OCI-M2 (cell line): ENCODE results near the gene SLC25A39.
"Not testable (repeated sequence)": the region's sequence is repeated elsewhere in the genome, so short reads cannot be mapped to it uniquely, and the experiment has no call there.

ENCODE experiments used
- DNase-seq: peaks from one replicate; lab custom pipeline; 2025; ENCODE audit not compliant: unreplicated experiment; lab: John Stamatoyannopoulos, UW

The SLC25A39 gene

DNA sequence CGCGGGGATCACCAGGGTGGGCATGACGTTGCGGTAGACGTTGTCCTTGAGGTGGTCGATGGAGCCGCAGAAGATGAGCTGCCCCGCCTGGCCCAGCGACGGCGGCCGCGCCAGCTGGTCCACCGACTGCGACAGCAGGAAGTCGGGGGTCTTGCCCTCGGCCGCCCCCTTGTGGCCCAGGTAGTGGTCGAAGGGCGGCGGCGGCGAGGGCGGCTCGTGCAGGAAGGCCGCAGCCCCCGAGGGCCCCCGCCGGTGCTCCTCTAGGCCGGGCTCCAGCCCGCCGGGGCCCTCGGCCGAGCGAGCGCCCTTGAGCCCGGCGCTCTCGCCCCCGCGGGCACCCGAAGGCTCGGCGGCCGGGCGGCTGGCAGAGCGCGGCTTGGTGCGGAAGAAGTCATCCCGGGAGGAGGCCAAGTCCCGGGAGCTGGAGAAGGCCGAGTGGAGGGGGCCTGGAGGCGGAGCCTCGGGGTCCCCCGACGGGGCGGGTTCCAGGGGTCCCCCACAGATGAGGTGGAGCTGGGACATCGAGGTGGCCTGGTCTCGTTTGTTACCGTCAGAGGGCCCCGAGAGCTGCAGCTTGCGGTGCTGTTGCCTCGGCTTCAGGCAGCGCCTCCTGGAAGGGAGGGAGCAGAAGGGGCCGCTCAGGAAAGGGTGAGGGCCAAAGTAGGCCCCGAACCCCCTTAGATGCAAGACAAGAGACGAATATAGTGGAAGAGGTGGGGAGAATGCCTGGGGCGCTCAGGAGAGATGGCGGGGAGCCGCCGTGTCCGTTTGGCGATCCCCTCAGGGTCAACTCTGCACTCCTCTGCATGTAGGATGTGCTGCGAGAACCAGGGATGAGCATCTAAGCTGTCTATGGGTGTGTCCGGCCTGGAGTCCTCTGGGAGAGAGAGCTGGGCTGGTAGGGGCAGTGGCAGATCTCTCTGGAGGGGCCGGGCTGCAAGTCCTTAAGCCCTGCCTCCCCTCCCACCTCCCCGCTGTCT, 30.2 kb upstream of the SLC25A39 start:
- no peak for DNase-seq

DNA sequence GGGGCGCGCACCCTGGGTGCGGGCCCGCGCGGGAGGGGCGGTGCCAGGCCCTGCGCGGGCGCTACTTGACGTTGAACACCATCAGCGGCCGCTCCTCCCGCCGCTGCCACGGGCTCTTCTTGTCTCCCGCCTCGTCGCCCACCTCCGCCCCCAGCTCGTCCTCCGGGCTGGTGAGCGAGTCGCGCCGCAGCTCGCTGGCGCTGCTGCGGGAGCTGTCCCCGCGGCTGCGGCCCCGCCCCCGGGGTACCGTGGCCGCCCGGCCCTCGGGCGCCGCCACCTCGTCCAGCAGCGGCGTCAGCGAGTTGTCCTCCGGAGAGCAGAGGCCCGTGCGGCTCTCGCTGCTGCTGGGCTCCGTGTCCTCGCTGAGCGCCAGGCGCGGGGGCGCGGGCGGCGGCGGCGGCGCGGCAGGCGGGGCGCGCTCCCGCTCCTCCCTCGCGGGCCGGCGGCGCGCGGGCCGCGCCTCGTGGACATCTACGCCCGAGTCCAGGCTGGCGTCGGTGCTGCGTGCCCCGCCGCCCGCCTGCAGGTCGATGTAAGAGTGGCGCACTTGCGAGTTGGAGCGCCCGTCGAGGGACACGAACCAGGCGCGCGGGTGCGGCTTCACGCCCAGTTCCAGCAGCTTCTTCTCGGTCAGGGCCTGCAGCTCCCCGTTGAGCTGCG, 29.2 kb upstream of the SLC25A39 start:
- no peak for DNase-seq

GRCh38 chr17:44352828-44353671, 28.4 kb upstream of the SLC25A39 start:
- no peak for DNase-seq

DNA sequence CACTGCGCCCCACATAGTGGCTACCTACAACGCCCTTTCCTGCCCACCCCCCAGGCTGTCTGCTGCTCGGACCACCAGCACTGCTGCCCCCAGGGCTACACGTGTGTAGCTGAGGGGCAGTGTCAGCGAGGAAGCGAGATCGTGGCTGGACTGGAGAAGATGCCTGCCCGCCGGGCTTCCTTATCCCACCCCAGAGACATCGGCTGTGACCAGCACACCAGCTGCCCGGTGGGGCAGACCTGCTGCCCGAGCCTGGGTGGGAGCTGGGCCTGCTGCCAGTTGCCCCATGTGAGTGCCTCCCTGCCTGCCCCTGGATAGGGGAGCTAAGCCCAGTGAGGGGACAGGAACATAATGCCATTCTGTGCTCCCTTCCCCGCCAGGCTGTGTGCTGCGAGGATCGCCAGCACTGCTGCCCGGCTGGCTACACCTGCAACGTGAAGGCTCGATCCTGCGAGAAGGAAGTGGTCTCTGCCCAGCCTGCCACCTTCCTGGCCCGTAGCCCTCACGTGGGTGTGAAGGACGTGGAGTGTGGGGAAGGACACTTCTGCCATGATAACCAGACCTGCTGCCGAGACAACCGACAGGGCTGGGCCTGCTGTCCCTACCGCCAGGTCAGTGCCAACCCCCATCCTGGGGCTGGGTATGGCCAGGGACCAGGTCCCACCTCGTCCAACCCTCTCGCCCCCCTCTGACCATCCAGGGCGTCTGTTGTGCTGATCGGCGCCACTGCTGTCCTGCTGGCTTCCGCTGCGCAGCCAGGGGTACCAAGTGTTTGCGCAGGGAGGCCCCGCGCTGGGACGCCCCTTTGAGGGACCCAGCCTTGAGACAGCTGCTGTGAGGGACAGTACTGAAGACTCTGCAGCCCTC, 27.6 kb upstream of the SLC25A39 start:
- no peak for DNase-seq

- no peak for DNase-seq
These were observed 26.8 kb upstream of the SLC25A39 start for GRCh38 chr17:44351464-44351863.

DNA sequence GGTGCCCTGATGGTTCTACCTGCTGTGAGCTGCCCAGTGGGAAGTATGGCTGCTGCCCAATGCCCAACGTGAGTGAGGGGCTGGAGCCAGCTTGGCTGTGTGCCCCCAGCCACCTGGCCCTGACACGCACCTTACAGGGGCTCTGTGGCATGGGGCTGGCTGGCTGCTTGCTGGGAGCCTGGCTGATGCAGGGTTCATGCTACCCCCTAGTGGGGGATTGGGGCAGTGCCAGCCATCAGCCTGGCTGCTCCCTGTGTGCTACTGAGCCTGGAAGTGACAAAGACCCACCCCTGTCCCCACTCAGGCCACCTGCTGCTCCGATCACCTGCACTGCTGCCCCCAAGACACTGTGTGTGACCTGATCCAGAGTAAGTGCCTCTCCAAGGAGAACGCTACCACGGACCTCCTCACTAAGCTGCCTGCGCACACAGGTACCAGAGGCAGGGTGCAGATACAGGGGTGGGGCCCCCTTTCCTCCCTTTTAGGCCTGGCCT, 26.2 kb upstream of the SLC25A39 start:
- no peak for DNase-seq

DNA sequence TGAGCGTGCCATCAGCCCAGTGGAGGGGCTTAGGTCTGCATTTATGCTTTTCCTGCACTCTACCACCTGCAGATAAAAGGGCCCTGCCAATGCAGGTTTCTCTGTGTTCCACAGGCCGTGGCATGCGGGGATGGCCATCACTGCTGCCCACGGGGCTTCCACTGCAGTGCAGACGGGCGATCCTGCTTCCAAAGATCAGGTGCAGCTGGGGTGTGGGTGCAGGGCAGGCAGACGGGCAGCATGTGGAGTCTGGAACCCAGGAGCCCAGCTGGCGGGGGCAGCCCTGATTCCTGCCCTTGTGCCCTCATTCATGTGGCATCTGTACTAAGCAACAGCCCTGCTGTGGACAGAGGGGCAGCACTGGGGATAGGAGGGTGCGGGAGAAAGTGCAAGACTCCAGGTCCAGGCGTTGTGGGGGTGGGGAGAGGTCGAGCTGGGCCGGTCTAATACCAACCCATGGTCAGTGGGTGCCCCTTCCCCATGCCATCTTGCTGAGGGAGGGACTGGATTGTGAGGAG, 25.0 kb upstream of the SLC25A39 start:
- no peak for DNase-seq

GRCh38 chr17:44348988-44349364, 24.4 kb upstream of the SLC25A39 start:
- no peak for DNase-seq

DNA sequence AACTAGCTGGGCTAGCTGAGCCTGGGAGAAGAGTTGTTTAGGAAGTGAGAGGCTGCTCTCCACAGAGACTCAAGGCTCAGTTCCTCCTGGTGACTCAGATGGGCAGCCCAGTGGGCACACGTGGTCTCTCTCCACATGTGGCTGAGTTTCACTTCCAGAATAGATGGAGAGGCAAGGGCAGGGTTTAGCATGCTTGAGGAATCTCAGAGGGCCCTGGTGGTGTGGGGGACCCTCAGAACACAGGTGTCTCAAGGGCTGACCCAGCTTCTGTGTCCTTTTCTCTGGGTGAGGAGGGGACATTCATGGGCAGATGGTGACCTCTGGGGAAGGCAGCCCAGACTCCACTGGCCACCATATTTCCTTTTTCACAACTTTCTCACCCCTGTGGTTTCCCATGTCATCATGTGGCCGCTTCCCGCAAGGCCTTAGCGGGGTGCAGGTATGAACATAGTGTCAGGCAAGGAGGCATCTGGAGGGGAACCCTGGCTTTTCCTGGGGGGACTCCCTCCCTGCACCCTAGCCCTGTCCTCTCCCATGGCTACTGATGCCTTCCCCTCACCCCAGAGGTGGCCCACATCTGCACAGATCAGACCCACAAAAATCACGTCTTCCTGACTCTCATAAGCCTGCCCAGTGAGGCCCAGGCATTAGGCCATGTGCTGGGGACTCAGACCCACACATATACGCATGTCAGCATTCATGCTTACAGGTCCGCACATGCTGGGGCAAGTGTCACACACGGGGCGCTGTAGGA, 23.8 kb upstream of the SLC25A39 start:
- DNase-seq: no peak

GRCh38 chr17:44347206-44348055, 22.8 kb upstream of the SLC25A39 start:
- DNase-seq: not testable (repeated sequence)

- DNase-seq: no peak
These were observed 21.6 kb upstream of the SLC25A39 start for GRCh38 chr17:44346064-44346844.

DNA sequence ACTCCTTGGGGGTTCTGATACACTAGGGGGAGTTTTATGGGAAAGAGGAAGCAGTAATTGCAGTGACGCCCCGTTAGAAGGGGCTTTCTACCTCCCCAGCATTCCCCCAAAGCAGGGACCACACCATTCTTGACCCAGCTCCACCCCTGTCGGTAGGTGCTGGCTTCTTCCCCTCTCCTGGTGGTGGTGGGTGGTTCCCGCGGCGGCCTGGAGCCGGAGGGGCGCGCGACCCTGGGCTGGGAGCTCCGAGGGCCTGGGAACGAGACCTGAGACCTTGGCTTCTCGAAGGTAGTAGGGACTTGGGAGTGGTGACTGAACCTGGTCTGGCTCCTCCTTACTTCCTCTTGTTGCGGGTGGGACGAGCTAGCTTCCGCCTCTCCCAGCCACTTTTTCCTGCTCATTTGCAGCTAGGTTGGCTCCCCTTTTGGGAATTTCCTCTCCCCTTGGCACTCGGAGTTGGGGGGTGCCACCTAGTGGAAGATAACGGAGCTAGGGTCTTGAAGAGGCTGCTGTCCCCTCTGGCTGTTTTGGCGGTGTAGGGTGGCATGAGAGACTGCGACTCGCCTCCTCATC, 20.9 kb upstream of the SLC25A39 start:
- DNase-seq: no peak

DNA sequence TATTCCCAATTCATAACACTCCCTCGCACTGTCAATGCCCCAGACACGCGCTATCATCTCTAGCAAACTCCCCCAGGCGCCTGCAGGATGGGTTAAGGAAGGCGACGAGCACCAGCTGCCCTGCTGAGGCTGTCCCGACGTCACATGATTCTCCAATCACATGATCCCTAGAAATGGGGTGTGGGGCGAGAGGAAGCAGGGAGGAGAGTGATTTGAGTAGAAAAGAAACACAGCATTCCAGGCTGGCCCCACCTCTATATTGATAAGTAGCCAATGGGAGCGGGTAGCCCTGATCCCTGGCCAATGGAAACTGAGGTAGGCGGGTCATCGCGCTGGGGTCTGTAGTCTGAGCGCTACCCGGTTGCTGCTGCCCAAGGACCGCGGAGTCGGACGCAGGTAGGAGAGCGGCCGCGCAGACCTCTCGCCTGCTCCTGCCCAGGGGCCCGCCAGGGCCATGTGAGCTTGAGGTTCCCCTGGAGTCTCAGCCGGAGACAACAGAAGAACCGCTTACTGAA, 20.4 kb upstream of the SLC25A39 start, which contains the start of gene GRN:
Gene GRN (plus strand): TSS at position 364 of the 515 bp plus-strand sequence. CDS start 3,863 bp downstream, outside the sequence.
- peak; percentile 83 for DNase-seq

DNA sequence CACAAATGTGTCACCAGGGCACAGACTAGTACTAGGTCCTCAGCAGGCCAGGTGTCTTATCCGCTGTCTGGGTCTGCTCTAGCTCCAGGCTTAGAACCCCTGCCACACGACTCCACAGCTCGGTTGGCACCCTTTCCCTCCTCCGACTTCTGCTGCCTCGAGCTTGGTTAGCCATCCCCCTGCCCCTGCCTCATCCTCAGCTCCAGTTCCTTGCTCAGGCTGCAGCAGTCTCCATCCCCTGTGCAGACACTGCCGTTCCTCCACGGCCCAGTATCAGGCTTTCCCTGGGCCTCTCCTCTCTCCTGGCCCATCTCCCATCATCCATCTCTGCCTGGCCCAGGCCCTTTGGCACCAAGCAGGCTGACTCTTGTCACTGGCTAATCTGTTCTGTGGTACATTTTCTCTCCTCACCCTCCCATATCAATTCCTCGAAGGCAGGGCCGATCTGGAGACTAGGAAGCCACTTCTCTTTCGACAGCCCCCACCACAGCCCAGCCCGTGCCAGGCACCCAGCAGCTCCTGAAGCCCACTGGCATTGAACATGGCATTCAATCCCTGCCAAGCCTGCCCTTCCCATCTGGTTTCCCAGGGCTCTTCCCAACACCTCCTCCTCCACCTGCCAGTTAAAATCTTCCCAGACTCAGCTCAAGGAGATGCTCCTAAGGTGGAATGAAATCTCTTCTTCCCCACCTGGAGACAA, 19.0 kb upstream of the SLC25A39 start:
- no peak for DNase-seq

DNA sequence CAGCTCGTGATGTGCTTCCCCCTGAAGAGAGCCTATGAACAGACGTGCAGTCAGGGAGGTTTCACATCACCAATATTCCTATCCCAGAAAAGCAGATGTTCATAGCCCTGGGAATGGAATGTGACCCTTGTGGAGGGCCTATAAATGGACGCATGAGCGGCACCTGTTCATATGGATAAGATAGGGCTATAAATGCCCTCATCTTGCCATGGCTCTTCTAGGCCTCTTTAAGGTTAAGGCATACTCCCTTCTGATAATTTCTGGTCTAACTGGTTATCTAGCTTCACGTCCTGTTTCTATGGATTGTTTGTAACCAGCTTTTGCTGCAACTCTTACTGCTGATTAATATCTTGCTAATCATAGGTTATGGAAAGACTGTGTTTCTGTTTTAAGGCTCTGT, 15.9 kb upstream of the SLC25A39 start:
- DNase-seq: not testable (repeated sequence)

GRCh38 chr17:44338702-44339101, 14.1 kb upstream of the SLC25A39 start:
- no peak for DNase-seq
